HEK293T (cell line): ENCODE measurements around the gene GPATCH2.

ENCODE experiments used
- BHLHE40 ChIP-seq: fragments of 450-650 bp; IDR thresholded peaks from 2 replicates; pipeline ENCODE4 v1.6.1; 2016; ENCODE audit warnings: mild to moderate bottlenecking, moderate library complexity, borderline replicate concordance
- HDGF ChIP-seq: fragments of 450-650 bp; IDR thresholded peaks from 2 replicates; pipeline ENCODE4 v1.6.1; 2017; ENCODE audit warnings: antibody characterized with exemption, borderline replicate concordance
- NFRKB ChIP-seq: fragments of 450-650 bp; IDR thresholded peaks from 2 replicates; pipeline ENCODE4 v1.6.1; 2016; ENCODE audit warnings: mild to moderate bottlenecking, moderate library complexity
- SP1 ChIP-seq: fragments of 450-650 bp; IDR thresholded peaks from 2 replicates; pipeline ENCODE4 v1.6.1; 2017

DNA sequence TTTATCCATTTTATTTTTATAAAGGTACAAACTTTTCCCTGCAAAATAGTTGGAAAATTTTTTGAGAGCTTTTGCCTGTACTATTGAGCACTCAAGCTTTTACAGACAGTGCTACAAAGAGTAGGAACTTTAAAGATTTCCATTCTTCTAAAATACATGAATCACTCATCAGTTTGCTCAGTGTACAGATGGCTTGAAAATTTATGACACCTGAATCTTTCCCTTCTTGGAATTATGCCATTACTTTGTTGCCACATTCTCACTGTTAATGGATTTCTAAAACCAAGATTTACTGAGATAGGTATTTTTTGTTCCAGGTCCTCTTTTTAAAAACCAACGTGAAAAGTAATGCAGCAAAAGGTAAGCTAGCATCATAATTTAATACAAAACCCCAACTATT is 76.0 kb downstream of the GPATCH2 start:
- no peak for TF ChIP-seq SP1
- TF ChIP-seq BHLHE40 = no peak
- no peak for TF ChIP-seq HDGF
- TF ChIP-seq NFRKB = no peak
